HCT116 (cell line): ENCODE results near the gene ITGA11.

ENCODE experiments used
- EGR1 ChIP-seq: IDR thresholded peaks from 2 replicates; pipeline ENCODE4 v1.6.1; 2012; ENCODE audit warnings: low read depth
- POLR2A ChIP-seq: IDR thresholded peaks from 2 replicates; pipeline ENCODE4 v1.7.0; 2011; ENCODE audit warnings: borderline replicate concordance; ENCODE audit not compliant: insufficient read depth, insufficient read length; ENCODE audit errors: extremely low read depth
- SRF ChIP-seq: IDR thresholded peaks from 2 replicates; pipeline ENCODE4 v1.6.1; 2012; ENCODE audit warnings: low read depth
- TF ChIP-seq, protein P1 (sequence below), 3 experiments: fragments of 200-600 bp in 1 of 3; sonication (generic) in 1 of 3; IDR thresholded peaks in 2 of 3; conservative IDR thresholded peaks in 1 of 3; 2 replicates each; pipeline ENCODE4 v1.5.1; 2012 to 2017; ENCODE audit warnings: low read depth in 2 of 3, low read length in 2 of 3, antibody characterized with exemption in 1 of 3, borderline replicate concordance in 1 of 3, control low read depth in 1 of 3, mild to moderate bottlenecking in 1 of 3, mixed read lengths in 1 of 3, mixed run types in 1 of 3, moderate library complexity in 1 of 3; ENCODE audit not compliant: insufficient read depth in 1 of 3

DNA sequence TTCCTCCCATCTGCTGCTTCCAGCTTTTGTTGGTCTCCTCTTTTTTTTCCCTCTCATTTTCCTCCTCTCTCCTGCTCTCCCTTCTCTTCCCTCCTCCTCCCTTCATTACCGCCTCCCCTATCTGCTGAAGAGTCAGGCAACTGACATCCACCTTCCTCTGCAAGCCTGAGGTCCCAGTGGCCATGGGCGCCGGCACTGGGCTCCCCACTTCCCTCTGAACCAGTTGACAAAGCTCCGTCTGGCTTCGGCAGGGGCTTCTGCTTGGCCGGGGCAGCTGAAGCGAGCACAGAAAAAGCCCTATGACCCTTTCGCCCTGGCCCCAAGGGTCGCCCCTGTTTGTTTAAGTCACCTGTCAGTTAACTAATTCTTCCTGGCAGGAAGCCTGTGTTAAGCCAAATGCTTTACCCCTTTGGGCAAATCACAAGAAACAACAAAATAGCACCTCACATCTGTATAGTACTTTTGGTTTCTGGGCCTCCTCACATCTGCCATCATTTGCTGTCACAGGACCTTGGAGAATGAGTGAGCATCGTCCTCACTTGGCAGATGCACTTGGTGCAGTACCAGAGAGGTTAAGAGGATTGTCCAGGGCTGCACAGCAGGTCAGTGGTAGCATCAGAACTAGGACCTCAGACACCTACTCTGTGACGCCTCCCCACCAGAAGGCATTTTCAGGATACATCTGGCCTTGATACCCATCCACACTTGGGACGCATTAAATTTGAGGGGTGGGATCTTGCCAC, 27.7 kb downstream of the ITGA11 start:
- TF ChIP-seq, protein P1, sequence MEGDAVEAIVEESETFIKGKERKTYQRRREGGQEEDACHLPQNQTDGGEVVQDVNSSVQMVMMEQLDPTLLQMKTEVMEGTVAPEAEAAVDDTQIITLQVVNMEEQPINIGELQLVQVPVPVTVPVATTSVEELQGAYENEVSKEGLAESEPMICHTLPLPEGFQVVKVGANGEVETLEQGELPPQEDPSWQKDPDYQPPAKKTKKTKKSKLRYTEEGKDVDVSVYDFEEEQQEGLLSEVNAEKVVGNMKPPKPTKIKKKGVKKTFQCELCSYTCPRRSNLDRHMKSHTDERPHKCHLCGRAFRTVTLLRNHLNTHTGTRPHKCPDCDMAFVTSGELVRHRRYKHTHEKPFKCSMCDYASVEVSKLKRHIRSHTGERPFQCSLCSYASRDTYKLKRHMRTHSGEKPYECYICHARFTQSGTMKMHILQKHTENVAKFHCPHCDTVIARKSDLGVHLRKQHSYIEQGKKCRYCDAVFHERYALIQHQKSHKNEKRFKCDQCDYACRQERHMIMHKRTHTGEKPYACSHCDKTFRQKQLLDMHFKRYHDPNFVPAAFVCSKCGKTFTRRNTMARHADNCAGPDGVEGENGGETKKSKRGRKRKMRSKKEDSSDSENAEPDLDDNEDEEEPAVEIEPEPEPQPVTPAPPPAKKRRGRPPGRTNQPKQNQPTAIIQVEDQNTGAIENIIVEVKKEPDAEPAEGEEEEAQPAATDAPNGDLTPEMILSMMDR (IDR thresholded peaks at IDR 0.05 in 2 of 3, conservative IDR thresholded peaks at IDR 0.05 in 1 of 3; ENCODE audit: borderline replicate concordance in 1 of 3, insufficient read depth in 1 of 3, low read depth in 2 of 3, low read length in 2 of 3): no peak
- TF ChIP-seq EGR1 (no peak), POLR2A (no peak), SRF (no peak)
